DND-41 (cell line): ENCODE data around the gene AKNA.

ENCODE experiments used
- EZH2 ChIP-seq: IDR thresholded peaks from 3 replicates; pipeline ENCODE4 v1.6.1; 2012; ENCODE audit warnings: borderline replicate concordance, low read depth, mild to moderate bottlenecking, moderate library complexity, low read length, inconsistent platforms; ENCODE audit not compliant: severe bottlenecking
- TF ChIP-seq, protein P1 (sequence below): IDR thresholded peaks from 2 replicates; pipeline ENCODE4 v1.5.1; 2012; ENCODE audit warnings: borderline replicate concordance, low read length, moderate library complexity, mild to moderate bottlenecking; ENCODE audit not compliant: poor library complexity, severe bottlenecking; ENCODE audit errors: extremely low read depth

DNA sequence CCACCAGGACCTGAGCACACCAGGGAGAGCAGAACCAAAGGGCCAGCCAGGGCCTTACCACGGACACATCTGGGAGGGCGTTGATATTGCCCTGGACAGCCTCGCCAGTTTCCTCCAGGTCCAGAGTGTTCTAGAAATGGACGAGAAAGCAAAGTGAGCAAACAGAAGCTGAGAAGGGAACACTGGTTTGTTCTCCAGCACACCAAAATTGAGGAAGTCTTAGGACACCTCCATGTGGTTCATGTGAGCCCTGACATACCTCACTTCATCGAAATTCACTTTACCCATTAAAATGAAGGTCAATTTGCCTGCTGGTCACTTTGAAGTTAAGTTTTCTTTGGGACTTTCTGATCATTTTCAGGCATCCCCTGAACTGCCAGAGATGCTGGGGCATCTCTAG lies 20.1 kb upstream of the AKNA start:
- TF ChIP-seq EZH2: no peak
- TF ChIP-seq, protein P1, sequence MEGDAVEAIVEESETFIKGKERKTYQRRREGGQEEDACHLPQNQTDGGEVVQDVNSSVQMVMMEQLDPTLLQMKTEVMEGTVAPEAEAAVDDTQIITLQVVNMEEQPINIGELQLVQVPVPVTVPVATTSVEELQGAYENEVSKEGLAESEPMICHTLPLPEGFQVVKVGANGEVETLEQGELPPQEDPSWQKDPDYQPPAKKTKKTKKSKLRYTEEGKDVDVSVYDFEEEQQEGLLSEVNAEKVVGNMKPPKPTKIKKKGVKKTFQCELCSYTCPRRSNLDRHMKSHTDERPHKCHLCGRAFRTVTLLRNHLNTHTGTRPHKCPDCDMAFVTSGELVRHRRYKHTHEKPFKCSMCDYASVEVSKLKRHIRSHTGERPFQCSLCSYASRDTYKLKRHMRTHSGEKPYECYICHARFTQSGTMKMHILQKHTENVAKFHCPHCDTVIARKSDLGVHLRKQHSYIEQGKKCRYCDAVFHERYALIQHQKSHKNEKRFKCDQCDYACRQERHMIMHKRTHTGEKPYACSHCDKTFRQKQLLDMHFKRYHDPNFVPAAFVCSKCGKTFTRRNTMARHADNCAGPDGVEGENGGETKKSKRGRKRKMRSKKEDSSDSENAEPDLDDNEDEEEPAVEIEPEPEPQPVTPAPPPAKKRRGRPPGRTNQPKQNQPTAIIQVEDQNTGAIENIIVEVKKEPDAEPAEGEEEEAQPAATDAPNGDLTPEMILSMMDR: no peak
